RCC 7860 (cell line): Measurements from ENCODE around the gene RASGRF1.
A peak's percentile ranks its signal among the peaks of the same experiment; 100 is the strongest.

Experiments
- DNase-seq: peaks from one replicate; pipeline ENCODE4 v3.0.0-alpha.2; 2015; ENCODE audit warnings: low spot score
- FAIRE-seq: peaks from 2 replicates; lab custom pipeline; 2012; peaks lifted over from hg19 to GRCh38; lab: Jason Lieb, UNC

Gene RASGRF1

DNA sequence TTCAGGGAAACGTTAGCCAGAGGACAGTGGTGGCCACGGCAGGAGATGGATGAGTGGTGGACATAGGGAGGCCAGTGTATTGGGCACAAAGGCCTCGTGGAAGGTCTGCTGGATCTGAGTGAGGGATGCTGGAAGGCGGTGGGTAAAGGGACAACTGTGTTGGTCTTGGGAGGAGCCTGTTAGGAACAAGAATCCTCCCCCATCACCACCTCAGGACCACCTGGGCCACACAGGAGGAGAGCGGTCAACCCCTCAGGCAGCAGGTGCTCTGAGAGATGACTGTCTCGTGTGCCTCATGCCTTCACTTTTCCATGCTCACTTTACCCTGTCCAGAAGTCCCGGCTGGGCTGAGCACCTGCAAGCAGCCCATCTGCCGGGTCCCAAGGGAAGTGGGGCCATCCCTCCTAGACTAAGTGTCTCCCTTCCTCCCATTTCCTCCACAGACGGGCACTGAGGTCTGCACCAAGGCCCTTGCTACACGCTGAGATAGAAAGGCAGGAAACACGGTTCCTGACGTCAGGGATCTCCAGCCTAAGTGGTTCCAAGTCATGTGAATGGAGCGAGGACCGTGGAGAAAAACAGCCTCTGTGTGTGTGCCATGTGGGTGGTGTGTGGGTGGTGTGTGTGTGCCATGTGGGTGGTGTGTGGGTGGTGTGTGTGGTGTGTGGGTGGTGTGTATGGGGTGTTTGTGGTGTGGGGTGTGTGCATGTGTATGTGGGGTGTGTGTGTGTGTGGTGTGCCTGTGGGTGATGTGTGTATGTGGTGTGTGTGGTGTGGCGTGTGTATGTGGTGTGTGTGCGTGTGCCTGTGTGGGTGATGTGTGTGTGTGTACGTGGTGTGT lies 97.9 kb downstream of the RASGRF1 start:
- FAIRE-seq (no peak), DNase-seq (no peak)

DNA sequence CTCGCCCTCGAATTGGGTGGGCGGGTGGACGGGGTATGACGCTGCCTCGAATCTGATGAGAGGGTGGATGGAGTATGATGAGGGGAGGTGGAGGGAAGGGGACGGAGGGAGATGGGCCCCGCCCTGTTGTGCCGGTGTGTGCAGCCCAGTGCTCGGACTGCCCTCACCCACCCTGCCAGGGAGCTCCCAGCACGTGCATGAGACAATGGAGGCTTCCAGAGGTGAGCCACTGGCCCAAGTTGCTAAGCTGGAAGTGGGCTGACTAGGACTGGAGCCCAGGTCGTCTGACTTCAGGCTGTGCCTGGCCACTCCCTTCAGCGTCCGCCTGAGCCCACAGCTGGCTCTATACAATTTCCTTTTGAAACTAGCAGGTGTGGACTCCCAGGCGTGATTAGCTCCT lies 98.7 kb downstream of the RASGRF1 start:
- DNase-seq (no peak), FAIRE-seq (no peak)

DNA sequence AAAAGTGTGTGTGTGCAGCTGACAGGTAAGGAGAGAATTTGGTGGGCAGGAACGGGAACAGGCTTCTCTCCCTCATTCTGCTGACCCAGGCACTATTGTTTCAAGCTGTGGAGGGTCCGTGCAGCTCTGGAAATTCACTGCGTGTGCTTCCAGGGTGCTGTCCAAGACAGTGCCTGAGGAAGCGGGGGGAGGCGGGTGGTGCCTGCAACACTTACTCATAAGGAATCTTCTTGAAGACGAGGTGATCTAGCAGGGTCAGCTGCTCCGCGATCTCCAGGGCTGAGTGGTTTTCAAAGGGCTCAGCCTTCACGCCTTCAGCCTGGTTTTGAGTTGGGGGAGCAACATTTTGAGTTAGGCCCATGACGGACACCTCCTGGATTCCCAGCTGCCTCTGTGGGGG lies 99.1 kb downstream of the RASGRF1 start:
- no peak for DNase-seq
- FAIRE-seq: no peak

DNA sequence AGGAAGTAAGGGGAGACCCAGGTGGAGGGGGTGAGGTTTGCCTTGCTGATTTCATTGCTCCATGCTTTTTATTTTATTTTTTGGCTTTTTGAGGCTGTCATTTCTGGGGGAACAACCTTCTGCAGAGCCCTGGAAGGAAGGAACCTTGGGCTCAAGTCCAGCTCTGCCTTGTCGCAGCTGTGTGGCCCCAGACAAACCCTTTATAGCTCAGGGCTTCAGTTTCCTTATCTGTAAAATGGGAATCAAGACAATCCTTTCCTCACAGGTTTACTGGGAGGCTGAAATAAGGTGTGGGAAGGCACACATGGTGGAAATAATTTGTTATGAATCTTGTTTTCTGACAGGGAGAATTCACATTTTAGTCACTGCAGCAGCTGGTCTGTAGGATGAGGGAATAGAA lies 100.3 kb downstream of the RASGRF1 start:
- DNase-seq (no peak), FAIRE-seq (no peak)

DNA sequence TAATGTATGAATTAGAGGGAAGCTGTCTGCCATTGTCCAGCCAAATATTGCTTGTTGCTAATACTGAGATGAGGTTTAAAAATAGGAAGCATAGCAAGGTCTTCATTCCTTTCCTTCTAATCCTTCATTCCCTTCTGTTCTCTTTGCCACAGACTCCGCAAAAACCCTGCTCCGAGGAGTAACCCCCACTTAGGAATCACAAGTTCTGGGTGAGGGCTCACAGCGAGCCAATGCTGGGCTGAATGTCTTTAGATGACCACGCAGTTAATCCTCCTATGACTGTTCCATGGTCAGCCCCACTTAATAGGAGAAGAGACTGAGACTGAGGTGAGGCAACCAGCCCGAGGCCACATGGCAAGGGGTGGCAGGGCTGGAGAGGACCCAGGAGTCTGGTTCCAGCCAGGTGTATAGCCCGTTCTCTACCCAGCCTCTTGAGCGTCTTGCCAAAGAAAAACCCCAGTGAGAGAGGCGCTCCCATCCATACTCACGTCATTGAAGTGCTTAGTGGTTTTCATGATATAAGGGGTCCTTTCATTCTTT lies 100.8 kb downstream of the RASGRF1 start:
- FAIRE-seq (no peak), DNase-seq (no peak)

DNA sequence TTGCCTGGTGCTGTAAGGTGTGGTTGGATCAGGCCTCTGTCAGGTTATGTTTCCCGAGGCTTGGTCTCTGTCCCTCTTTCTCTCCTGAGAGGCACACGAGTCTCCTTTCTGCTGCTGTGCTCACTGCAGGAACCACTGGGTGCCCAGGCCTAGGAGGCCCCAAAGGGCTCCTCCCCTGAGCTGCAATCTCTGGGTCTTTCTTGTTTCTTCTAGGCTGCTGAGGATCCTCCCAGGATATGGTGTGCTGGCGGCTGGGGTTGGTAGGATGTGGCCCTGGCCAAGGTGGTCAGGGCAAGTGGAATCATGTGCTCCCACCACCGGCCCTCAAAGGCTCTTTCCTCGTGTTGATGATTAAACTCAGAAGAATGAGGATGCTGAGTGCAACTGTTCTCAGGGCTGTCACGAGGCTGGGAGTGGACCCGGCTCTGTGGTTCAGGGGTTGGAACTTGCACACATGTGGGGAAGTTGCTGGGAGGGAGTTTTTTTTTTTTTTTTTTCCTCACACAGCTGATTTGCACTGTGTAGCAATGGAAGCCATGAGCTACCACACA lies 102.1 kb downstream of the RASGRF1 start:
- DNase-seq (peak; percentile 97), FAIRE-seq (peak; percentile 95)

DNA sequence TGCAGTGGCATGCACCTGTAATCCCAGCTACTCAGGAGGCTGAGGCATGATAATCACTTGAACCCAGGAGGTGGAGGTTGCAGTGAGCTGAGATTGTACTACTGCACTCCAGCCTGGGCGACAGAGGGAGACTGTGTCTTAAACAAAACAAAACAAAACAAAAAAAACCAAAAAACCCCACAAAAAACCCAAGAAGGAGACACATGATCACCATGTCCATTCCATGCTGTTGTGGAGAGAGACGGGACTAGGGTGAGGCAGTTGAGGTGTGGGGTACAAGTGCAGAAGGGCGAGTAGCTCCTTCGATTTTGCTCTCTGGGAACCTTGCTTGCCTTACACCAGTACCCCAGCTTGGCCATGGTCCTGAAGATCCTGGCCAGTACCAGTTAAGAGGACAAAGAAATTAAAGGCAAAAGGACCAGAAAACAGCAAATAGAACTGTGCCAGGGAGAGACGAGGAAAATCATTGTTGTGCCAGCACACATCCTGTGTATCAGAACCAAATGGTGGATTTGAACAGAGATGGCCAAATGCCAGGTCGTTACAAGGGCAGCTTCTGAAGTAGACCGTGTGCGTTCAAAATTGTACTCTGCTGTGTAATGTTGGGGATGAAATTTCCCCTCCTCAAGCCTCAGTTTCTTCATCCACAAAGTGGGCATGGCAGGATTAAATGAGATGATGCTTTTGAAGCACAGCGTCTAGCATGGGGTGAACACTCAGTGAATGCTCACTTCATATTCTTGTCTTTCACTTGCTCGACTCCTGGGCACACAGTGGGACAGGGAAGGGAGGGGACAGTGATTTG lies 102.8 kb downstream of the RASGRF1 start:
- no peak for FAIRE-seq
- no peak for DNase-seq

DNA sequence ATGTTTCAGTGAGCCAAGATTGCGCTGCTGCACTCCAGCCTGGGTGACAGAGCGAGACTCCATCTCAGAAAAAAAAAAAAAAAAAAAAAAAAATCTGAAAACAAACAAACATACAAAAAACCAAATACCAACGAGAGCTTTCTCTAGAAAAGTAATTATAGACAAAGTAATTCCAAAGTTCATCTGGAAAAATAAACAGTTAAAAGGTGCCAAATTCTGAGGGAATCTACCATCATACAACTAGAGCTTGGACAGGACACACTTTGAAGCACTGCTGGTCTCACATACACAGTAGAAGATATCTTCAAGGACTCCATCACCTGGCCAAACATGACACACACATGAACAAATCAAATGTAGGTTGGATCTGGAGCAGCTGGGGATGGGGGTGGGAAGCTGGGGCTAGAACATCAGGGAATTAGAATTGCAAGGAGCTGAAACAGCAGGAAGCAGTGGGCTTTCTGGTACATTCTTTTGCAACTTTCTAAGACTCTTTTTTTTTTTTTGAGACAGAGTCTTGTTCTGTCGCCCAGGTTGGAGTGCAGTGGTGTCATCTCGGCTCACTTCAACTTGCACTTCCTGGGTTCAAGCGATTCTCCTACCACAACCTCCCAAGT lies 104.6 kb downstream of the RASGRF1 start:
- DNase-seq (no peak), FAIRE-seq (no peak)

DNA sequence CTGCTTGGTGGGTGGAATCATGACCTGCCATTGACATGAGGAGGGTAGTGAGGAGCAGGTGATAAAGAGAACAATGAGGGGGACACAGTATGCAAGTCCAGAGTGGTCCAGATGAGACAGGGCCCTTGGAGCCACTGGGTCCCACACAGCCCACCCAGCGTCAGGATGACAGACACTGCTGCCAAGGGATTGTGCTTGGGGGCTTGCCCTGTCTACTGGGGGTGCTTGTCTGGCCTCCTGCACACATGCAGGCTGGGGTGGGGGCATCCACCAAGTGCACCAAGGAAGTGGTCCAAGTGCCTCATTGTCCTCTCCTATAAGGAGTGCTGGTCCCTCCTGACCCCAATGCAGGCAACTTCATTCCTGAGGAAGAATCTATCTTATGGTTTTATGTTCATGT lies 106.5 kb downstream of the RASGRF1 start:
- FAIRE-seq (no peak), DNase-seq (no peak)

DNA sequence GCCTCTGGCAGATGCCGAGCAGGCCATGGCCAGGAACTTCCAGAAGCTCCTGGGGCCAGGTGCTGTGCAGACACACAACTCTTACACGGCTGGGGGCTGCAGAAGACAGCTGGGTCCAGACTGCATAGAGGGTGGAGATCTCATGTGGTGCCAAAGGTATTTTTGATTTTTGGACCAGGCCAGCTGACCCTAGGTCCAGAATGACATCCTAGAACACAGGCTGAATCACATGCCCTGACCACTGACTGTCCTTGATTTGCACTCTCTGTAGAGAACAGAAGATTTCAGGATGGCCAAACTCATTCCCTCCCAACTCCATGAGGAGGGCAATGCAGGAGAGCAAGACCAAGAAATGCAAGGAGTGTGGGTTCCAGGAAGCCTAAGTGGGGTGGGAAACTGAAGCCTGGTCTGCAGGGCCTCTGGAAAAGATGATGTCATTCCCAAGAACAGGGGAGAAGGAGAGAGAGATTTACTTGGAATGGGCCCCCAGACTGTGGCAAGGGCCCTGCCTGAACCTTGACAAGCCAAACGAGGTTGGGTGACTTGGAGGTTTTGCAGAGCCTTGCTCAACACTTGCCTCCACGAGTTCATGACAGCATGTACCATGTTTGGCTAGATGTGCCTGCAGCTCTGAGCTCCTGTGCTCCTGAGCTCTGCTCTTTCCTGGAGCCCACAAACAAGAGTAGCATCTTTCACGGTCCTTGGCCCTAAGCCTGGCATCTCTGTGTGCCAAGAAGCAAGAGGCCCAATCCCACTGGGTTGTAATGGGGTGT lies 107.2 kb downstream of the RASGRF1 start:
- DNase-seq (no peak), FAIRE-seq (no peak)

DNA sequence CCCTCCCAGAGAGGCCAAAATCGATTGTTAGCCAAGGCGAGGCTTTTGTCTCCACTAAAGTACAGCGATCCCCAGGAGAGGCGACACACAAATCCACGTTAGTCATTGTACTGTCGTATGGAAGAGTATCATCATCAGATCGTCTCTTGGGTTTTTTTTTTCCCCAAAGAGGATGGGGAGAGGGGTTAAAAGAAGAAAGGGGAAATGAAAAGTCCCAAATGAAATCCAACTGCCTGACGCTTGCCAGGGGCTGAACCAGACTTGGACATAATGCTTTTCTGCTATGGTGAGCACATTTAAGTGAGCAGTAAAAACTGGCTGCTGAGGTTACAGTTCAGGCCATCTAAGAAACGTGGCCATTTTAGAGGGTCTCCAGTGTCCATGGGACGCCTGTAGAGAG lies 107.8 kb downstream of the RASGRF1 start:
- FAIRE-seq: no peak
- DNase-seq: no peak

DNA sequence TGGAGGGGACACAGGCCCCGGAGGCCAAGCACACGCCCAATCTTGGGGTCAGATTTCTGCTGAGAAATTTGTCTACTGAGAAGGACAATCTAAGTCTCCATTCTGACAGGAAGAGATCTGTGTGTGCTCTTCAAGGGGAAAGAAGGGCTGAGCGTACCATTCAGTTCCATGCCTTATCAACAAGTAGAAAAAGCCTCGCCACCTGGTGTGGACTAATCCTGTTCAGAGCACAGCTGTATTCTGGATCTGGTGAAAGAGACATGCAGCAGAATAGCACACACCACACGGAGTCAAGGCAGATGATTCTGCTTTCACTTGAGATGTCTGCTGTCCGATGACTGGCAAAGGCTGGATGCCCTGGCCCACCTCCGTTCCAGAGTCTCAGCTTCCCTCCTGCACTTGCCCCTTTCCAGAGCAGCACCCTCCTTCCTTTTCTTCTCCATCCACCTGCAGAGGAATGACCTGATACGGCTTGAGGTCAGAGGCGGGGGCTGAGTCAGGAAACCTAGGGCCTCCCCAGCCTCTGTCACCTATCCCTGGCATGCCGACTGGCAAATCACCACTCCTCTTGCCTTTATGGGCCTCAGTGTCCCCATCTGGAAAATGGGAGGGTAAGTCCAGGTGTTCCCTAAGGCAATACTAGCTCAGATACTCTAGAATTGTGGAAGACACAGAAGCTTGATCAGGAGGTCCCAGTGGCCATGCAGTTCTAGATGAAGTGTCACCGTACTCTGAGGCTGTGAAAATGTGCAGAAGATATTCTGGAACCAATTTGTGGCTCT lies 108.9 kb downstream of the RASGRF1 start:
- no peak for FAIRE-seq
- DNase-seq: no peak

DNA sequence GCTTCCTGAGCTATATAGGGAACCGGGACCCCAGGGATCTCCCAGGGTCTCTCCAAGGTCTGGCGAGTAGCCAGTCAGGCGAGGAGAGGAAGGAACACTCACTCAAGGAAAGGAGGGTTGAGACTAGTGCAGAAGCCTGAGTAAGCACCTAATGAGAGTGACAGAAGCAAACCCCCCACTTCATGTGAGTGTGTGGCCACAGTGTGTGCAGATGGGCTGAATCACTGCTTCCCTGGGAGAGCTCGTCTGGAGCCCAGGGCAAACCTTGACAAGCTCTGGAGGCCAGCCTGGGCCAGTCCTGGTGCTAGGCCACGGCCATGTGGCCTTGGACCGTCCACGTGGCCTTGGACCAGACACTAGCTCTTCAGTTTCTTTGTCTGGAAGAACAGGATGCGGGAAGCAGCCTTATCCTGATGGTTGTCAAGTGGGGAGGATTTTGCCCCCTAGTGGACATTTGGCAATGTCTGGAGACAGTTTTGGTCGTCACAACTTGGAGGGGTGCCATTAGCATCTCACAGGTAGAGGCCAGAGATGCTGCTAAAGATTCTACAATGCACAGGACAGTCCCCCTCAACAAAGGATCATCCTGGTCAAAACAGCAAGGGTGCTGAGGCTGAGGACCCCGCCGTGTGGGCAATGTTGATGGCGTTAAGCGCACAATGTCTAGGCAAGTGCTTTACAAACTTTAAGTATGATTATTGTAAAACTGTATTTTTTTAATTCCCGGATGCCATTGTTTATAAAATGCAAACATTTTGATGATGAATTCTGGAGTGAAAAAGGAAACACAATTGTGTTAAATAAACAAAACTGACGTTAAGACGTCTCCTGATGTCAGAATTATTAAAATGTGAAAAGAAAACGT lies 110.9 kb downstream of the RASGRF1 start:
- DNase-seq: peak; percentile 63
- FAIRE-seq: no peak

DNA sequence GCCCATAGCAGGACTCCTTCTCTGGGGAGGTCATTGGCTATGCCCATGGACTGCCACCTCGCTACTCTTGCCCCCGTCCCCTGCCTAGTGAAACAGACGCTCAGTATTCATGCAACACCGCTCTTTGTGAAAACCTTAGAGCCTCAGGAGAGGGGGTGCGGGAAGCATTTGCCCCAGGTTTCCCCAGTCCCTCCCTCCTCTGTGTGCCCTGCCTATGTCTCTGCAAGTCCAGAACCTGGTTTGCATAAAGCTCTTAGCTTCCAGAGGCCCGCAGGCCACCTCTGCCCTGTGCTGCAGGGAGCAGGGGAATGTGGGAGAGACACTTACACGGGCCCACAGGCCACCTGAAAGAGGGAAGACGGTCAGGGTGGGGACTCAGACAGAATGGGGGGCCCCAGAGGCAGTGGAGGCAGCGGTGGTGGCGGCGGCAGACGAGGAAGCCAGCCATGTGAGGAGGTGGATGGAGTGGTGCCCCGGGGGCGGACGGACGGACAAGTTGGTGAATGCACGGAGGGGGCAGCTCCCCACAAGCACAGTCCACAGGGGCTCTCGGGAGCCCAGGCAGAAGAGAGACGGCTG lies 111.9 kb downstream of the RASGRF1 start:
- FAIRE-seq (no peak), DNase-seq (no peak)

DNA sequence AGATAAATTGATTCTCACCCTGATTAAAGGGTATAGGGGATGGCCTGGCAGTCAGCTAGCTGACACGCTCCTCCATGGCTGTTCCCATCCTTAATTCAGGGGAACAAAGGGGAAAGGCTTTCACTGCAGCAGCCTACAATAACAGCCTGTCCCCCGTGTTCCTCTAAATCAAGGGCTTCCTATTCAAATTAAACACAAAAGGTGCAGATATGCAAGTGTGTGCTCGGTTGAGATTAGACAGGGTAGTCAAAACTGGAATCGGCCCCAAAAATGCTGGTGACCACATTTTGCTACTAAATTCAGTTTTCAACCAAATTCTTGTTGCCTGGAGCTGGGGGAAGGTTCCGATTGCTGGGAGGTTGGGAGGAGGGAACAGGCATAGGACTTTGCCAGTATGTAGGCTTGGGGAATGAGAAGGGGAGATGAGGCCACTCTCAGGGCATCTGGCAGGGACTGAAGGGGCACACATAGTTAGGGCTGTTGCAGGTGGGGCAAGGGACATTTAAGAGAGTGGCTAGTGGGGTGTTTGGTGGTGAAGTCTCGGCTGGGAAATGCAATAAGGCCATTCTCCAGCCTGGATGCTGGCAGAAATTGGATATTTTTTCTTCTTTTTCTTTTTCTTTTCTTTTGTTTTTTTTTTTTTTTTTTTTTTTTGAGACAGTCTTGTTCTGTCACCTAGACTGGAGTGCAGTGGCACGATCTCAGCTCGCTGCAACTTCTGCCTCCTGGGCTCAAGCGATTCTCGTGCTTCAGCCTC lies 112.8 kb downstream of the RASGRF1 start:
- DNase-seq (no peak), FAIRE-seq (no peak)

DNA sequence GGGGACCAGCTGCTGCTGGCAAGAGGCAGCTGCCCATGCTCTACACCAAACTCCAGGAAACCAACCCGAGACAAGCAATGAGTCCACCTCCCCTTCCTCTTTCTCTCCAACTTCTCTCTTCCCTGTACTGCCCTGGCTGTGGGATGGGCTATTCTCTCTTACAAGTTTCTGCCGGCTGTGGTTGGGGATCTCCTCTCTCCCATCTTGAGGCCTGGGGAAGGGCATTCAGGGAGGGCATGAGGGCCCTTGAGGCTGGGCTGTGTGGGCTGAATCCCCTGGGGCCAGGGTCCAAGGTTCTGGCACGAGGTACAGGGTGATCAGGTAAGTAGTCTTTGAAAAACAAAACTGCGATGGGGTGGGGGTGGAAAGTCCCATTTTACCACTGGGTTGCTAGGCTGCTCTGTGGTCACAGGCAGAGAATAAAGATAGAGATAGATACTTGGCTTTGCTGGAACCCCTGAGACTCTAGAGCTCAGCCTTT lies 113.4 kb downstream of the RASGRF1 start:
- FAIRE-seq: no peak

DNA sequence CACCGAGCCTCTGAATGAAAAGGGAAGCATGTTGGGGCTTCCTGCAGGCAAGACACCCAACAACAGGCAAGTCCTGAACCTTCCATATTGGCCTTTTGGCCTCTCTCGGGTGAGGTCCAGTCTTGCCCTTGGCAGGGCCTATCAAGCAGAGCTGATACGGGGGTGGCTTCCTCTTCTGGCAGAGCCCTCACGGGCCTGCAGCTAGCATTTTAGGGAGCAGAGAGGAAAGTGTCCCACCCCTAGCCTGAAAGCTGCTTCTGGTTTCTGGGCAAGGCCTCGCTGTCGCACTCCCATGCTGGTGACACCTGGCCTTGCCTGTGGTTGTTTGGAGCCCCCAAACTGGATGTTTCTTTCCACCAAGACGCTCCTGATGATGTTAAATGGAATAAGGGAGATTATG lies 113.9 kb downstream of the RASGRF1 start:
- DNase-seq (no peak), FAIRE-seq (no peak)

More for the DNA sequence above, 113.4 kb downstream of the RASGRF1 start:
- DNase-seq: no peak
